Activated CD8-positive, alpha-beta memory T cell treated with anti-CD3 and anti-CD28 coated beads, Interleukin-2, amount 50 U/mL, for 4 hours (primary cell): ENCODE measurements around the gene MAPT.
A peak's percentile ranks its signal among the peaks of the same experiment; 100 is the strongest.

Experiments used
- DNase-seq: peaks from one replicate; pipeline ENCODE4 v3.0.0-alpha.2; 2020

Gene MAPT

GRCh38 chr17:46037722-46038255, 143.4 kb downstream of the MAPT start:
- DNase-seq = no peak

- no peak for DNase-seq
Observed at GRCh38 chr17:46038414-46038813, 144.1 kb downstream of the MAPT start.

- DNase-seq = no peak
Observed at GRCh38 chr17:46038937-46039336, 144.6 kb downstream of the MAPT start.

- DNase-seq = no peak
Observed at GRCh38 chr17:46039592-46040186, 145.3 kb downstream of the MAPT start.

- DNase-seq = no peak
Observed at GRCh38 chr17:46042246-46042645, 147.9 kb downstream of the MAPT start.

GRCh38 chr17:46042925-46043324, 148.6 kb downstream of the MAPT start:
- no peak for DNase-seq

GRCh38 chr17:46043606-46044005, 149.3 kb downstream of the MAPT start:
- DNase-seq = no peak

- peak; percentile 53 for DNase-seq
Observed at GRCh38 chr17:46044286-46044928, 150.1 kb downstream of the MAPT start.

- no peak for DNase-seq
Observed at GRCh38 chr17:46044989-46045388, 150.6 kb downstream of the MAPT start.

- DNase-seq = no peak
Observed at GRCh38 chr17:46045639-46046038, 151.3 kb downstream of the MAPT start.

- no peak for DNase-seq
Observed at GRCh38 chr17:46046957-46047356, 152.6 kb downstream of the MAPT start.

GRCh38 chr17:46047398-46047797, 153.0 kb downstream of the MAPT start:
- DNase-seq = no peak

- no peak for DNase-seq
Observed at GRCh38 chr17:46047856-46048255, 153.5 kb downstream of the MAPT start.

GRCh38 chr17:46049656-46050055, 155.3 kb downstream of the MAPT start:
- no peak for DNase-seq

GRCh38 chr17:46053911-46054534, 159.7 kb downstream of the MAPT start:
- no peak for DNase-seq

- no peak for DNase-seq
Observed at GRCh38 chr17:46056800-46057304, 162.5 kb downstream of the MAPT start.

- DNase-seq = no peak
Observed at GRCh38 chr17:46057366-46057765, 163.0 kb downstream of the MAPT start.

- no peak for DNase-seq
Observed at GRCh38 chr17:46059486-46059885, 165.1 kb downstream of the MAPT start.

GRCh38 chr17:46060461-46060860, 166.1 kb downstream of the MAPT start:
- no peak for DNase-seq

GRCh38 chr17:46061435-46061834, 167.1 kb downstream of the MAPT start:
- DNase-seq = no peak

- DNase-seq = no peak
Observed at GRCh38 chr17:46063241-46063640, 168.9 kb downstream of the MAPT start.

GRCh38 chr17:46064460-46064859, 170.1 kb downstream of the MAPT start:
- no peak for DNase-seq

GRCh38 chr17:46071796-46072195, 177.4 kb downstream of the MAPT start:
- no peak for DNase-seq

GRCh38 chr17:46072998-46073397, 178.6 kb downstream of the MAPT start:
- no peak for DNase-seq
